Measurements from ENCODE around the gene OR2V2.

GRCh38 chr5:181118369-181118768, 29.0 kb upstream of the OR2V2 start:
- TF ChIP-seq REST (IDR thresholded peaks at IDR 0.05): no peak
- TF ChIP-seq, protein P1, sequence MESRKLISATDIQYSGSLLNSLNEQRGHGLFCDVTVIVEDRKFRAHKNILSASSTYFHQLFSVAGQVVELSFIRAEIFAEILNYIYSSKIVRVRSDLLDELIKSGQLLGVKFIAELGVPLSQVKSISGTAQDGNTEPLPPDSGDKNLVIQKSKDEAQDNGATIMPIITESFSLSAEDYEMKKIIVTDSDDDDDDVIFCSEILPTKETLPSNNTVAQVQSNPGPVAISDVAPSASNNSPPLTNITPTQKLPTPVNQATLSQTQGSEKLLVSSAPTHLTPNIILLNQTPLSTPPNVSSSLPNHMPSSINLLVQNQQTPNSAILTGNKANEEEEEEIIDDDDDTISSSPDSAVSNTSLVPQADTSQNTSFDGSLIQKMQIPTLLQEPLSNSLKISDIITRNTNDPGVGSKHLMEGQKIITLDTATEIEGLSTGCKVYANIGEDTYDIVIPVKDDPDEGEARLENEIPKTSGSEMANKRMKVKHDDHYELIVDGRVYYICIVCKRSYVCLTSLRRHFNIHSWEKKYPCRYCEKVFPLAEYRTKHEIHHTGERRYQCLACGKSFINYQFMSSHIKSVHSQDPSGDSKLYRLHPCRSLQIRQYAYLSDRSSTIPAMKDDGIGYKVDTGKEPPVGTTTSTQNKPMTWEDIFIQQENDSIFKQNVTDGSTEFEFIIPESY (IDR thresholded peaks at IDR 0.05): no peak
- TF ChIP-seq CTCF (IDR thresholded peaks at IDR 0.05; ENCODE audit: low read depth, low read length, missing input control): no peak
- TF ChIP-seq EGR1 (IDR thresholded peaks at IDR 0.05; ENCODE audit: low read depth in 2 of 2): no peak
- TF ChIP-seq JUND (IDR thresholded peaks at IDR 0.05): no peak
- TF ChIP-seq MAX (IDR thresholded peaks at IDR 0.05): no peak
- no peak for TF ChIP-seq FOXA1 (IDR thresholded peaks at IDR 0.05)
- TF ChIP-seq SP1 (IDR thresholded peaks at IDR 0.05): no peak
- no peak for TF ChIP-seq RAD21 (IDR thresholded peaks at IDR 0.05)
- no peak for TF ChIP-seq NR2F2 (IDR thresholded peaks at IDR 0.05)
- no peak for TF ChIP-seq GABPA (IDR thresholded peaks at IDR 0.05 in 1 of 2, conservative IDR thresholded peaks at IDR 0.05 in 1 of 2)

All from liver (tissue), 3 donors.